GM18909 (cell line): ENCODE results near the gene ZNF543.
A peak's percentile ranks its signal among the peaks of the same experiment; 100 is the strongest.
"Not testable (repeated sequence)": the region's sequence is repeated elsewhere in the genome, so short reads cannot be mapped to it uniquely, and the experiment has no call there.

Source experiments
- ATAC-seq: cut with Tn5 transposase; IDR thresholded peaks from one replicate; pipeline ENCODE4 v1.9.1; 2021; ENCODE audit warnings: mild to moderate bottlenecking; ENCODE audit not compliant: unreplicated experiment, poor library complexity

ZNF543 gene

GRCh38 chr19:57320180-57321084 is at the start of gene ZNF543:
TSS of gene ZNF543 (plus strand) at chr19:57320472. CDS start at chr19:57320854, 382 bp downstream.
- ATAC-seq, result peak; percentile 97

- ATAC-seq, result no peak
Measured at GRCh38 chr19:57271280-57271679, 49.0 kb upstream of the ZNF543 start.

DNA sequence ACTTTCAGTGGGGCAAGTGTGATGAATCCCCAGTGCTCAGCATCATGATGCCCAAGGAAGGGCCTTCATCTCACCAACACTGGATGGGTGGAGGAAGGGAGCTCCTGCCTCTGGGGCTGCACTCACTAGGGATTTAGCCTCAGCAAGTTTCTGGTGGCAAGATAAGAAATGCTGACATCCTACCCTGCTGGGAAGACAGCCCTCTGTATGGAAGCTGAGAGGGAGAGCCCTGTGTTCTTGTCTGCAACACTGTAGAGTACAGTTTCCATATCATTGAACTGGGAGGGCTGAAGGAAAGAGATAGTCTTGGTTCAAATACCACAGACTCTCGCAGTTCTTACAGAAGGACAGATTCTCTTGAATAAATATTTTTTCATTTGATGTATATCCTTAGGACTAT is 47.3 kb upstream of the ZNF543 start:
- ATAC-seq, result no peak

DNA sequence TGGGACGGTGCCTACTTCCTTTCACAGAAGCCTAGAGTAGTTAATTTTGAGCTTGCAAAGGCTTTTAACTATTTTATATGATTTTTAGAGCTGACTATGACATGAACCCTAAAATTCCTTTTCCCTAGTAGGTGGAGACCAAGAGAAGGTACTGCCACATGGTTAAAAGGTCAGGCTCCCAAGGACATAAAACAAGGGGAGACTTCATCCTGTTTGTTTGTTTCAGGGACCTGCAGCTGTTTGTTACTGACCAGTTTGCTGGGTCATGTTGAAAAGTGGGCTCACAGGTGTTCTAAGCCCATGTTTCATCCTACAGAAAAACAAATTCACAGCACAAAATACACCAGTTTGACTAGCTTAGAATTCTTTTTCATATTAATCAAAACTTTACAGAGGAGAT is 43.8 kb upstream of the ZNF543 start:
- ATAC-seq, result no peak

DNA sequence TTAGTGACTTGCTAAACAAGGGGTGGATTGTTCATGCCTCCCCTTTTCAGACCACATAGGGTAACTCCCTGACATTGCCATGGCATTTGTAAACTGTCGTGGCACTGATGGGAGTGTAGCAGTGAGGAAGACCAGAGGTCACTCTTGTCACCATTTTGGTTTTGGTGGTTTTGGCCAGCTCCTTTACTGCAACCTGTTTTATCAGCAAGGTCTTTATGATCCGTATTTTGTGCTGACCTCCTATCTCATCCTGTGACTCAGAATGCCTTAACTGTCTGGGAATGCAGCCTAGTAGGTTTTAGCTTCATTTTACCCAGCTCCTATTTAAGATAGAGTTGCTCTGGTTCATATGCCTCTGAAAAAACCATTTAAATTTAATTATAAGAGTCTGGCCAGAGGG is 41.8 kb upstream of the ZNF543 start:
- not testable (repeated sequence) for ATAC-seq

- peak; percentile 70 for ATAC-seq
Measured at GRCh38 chr19:57279418-57280164, 40.7 kb upstream of the ZNF543 start.

DNA sequence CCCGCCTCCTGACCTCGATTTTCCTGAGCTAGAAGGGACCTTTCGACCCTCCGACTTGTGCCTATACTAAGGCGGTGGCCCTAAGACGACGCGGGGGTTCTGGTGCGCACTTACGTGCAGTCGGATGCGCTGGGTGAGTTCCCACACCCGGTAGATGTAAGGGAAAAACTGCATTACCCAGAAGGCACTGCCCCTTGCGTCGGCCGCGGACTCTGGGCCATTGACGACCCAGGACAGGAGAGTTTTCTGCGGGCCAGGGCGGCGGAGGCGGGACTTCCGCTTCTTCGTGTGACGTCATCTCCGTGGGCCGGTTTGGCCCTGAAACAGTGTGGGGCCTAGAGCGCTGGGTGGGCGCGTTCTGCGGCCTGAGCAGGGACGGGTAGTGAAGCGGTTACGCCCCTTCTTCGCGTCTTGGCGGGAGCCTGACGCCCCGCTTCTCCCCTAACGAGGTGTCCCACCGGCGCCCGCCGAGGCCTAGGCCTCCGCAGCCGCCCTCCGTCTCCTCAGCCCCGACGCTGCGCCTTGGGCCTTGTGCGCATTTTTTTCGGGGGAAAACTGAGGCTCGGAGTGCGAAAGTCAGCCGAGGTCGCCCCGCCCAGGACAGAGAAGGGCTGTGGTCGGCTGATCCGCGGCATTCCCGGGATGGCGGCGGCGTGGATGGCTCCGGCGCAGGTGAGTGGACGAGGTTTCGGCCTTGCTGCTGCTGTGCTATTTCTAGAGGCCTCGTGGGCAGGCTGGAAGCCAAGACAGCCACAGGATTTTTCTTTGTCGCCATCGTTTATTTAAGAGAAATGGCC is 39.9 kb upstream of the ZNF543 start, which contains the start of gene ZNF460:
Gene ZNF460, plus strand, starts transcription at position 321 of the 797 bp plus-strand sequence. Its CDS starts 322 bp downstream, at position 643.
- peak; percentile 88 for ATAC-seq

DNA sequence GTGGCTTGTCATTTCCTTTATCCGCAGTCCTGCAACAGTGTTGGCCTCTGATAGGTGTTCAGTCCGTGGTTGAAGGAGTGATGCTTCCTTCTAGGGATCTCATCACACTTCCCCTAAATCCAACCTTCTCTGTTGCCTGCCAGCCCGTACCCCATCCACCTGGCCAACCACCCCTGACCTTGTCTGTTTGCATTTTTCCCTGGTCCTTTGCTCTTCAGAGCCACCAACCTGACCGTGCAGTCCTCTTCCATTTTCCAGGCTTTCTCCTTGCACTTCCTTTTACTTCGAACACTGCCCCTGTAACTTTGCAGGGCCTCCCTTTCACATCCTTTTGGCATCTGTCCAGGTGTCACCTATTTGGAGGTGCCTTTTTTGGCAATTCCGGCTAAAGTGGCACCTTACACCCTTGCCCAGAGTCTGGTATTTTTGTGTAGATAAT is 39.3 kb upstream of the ZNF543 start:
- ATAC-seq, result no peak

DNA sequence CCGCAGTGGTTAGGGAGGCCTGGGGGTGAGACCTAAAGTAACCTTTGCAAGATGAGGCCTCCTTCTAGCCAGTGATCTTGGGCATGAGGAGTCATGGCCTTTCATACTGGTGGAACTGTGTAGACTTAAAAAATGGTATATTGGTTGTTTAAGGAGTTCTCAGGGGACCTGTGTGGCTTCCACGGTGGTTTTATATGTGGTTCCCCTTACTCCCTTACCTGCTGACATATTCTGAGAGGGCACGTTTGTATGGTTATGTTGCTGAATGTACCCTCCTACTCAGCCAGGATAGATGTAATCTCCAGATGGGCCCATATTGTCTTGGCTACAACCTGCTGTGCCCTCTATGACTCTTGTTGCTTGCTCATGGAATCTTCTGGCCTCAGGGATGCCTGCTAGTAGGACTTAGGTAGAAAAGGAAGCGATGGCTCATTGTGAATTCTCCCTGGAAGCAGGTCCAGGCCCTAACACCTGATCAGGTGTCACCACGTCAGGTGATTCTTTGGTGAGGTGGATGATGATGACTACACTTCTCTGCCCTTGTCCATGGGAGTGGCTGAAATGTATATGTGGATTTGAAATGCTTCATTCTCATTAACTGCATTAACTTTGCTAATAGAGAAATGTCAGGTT is 38.1 kb upstream of the ZNF543 start:
- no peak for ATAC-seq

- no peak for ATAC-seq
Measured at GRCh38 chr19:57288373-57288772, 31.9 kb upstream of the ZNF543 start.

DNA sequence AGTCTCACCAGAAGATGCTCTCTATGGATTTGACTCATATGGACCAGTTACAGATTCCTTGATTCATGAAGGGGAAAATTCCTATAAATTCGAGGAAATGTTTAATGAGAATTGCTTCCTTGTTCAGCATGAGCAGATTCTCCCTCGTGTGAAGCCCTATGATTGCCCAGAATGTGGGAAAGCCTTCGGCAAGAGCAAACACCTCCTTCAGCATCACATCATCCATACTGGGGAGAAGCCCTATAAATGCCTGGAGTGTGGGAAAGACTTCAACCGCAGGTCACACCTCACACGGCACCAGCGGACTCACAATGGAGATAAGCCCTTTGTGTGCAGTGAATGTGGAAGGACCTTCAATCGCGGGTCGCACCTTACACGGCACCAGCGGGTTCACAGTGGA is 29.3 kb upstream of the ZNF543 start:
- no peak for ATAC-seq

GRCh38 chr19:57292547-57292946 is 27.7 kb upstream of the ZNF543 start:
- ATAC-seq, result no peak

GRCh38 chr19:57293719-57294118 is 26.6 kb upstream of the ZNF543 start:
- ATAC-seq, result no peak

GRCh38 chr19:57302020-57302465 is 18.2 kb upstream of the ZNF543 start:
- no peak for ATAC-seq

DNA sequence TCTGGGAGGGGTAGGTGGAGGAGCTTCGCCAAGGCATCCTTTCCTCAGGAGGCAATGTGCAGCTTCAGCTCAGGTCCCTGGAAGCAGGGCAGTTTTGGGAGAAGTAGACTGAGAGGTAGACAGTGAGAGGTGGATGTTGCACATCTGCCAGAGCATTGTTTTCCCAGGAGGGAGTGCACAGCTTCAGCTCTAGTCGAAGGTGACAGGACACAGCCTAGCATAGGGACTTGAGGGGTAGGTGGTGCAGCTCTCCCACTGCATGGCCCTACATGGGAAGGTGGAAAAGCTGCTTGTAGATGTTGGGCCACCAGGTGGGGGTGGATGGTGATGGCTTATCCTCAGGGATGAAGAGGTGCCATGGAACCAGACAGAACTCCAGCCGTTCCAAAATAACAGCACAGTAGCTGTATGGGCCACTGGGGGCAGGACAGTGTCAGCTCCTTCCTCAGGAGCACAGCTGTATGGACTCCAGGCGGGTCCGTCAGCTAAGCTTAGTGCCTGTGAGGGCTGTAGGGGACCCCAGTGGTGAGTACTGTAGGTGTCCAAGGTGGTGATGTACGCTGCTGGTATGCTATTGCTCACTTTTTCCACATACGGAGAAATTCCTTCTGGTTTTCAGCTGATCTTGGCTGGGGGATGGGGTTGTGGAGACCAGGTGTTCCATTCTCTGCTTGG is 17.4 kb upstream of the ZNF543 start:
- ATAC-seq, result no peak

GRCh38 chr19:57305056-57305455 is 15.2 kb upstream of the ZNF543 start:
- ATAC-seq, result no peak

DNA sequence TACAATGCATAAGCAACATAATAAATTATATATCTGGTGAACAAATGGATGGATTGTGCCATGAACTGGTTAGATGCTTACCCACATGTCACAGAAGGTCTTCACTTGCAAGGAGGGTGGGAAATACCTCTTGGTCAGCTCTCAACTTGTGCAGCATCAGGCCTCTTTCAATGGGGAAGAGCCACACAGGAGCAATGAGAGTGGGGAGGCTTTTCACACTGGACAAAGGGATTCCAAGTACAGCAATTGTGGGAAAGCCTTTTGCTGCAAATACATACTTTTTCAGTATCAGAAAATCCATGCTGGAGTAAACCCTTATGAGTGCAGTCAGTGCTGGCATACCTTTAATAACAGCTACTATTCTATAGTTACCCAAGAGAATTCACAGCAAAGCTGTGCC is 11.8 kb upstream of the ZNF543 start:
- no peak for ATAC-seq

DNA sequence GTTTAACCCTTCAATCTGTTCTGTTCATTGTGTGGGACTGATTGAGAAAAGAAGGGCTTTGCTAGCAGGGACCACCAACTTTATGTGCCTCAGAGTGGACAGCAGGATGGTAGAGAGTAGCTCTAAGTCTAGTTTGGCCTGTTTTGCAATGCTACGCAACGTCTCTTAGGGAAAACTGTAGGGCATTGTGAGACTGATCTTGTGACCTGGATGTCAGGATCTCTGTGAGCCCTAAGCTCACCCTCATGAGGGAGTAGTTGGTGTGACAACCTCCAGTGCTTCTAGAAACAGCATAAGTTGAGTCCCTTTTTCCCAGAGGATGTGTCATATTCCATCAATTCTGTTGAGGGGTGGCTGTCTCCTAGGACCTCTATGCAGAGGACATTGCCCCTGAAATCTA is 9.5 kb upstream of the ZNF543 start:
- no peak for ATAC-seq

- ATAC-seq, result no peak
Measured at GRCh38 chr19:57314146-57314545, 6.1 kb upstream of the ZNF543 start.
